Activated CD4-positive, CD25-positive, alpha-beta regulatory T cell (primary cell): ENCODE data around the gene LIPT2.
"Not testable (repeated sequence)": the region's sequence is repeated elsewhere in the genome, so short reads cannot be mapped to it uniquely, and the experiment has no call there.

Experiments
- DNase-seq, 4 experiments: peaks; one replicate each; lab custom pipeline; 2025; lab: John Stamatoyannopoulos, UW

LIPT2 gene

DNA sequence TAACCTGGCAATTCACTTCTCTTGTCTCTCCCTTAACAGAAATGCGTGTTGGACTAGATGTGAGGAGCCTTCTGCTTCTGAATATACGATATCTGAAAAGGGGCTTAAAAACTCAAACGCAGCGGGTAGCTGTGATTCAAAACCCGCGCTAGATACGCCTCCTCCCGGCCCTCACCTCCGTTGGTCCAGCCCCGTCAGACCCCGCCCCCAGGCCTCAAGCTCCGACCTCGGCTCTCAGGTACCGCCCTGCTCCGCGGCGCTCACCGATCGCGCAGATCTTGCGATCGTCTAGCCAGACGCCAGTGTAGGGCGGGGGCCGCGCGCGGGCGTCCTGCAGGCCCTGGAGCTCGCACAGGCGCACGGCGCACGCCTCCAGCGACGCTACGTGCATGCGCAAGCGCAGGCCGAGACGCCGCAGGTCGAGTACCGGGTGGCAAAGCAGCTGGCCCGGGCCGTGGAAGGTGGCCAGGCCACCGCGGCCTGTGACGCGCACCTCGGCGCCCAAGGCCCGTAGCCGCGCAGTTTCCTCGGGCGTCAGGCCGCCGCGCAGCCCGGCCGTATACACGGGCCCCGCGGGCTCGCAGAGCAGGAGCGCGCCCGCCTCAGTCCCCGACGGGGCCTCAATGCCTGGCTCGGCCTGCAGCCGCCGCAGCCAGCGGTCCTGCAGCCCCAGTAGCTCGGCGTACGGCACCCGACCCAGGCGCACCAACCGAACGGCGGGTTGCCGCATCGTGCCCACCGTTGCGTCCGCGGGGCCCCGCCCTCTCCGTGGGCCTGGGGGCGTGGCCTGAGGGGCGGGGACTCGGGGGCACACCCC, at the start of gene LIPT2:
LIPT2 (minus strand) TSS at position 751 of the 817 bp plus-strand sequence; CDS start at position 730, 21 bp downstream.
- peak; percentile 95 to 98 (median 96) for DNase-seq

GRCh38 chr11:74541466-74541865, 47.9 kb upstream of the LIPT2 start:
- DNase-seq: no peak

- DNase-seq: no peak
Measured at GRCh38 chr11:74540270-74540669, 46.7 kb upstream of the LIPT2 start.

GRCh38 chr11:74538680-74539079, 45.2 kb upstream of the LIPT2 start:
- no peak for DNase-seq

DNA sequence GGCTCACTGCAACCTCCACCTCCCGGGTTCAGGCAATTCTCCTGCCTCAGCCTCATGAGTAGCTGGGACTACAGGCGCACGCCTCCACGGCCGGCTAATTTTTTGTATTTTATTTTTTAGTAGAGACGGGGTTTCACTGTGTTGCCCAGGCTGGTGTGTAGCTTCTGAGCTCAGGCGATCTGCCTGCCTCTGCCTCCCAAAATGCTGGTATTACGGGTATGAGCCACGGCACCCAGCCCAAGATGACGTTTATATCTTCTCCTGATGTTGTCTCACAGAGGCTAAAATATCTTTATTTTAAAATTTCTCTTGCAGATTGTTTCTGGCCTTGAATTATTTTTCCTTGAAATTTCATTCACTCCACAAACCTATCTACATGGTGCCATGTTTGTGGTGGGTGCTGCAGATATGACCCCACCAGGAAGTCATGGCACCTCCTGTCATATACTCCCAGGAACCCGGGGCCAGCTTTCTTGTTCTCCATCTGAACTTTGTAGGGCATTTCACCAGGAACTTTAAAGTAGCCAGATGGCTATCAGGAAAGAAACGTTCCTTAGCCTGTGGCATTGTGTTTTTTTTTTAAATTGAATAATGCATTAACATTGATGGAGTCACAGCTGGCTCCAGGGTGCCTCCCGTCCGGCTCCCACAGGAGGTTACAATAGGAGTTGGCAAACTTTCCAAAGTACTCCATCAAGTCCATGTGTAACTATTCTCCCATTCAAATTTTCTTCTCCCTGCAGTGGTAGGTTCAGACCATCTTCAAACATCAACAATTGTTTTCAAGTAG, 42.0 kb upstream of the LIPT2 start:
- DNase-seq: no peak

DNA sequence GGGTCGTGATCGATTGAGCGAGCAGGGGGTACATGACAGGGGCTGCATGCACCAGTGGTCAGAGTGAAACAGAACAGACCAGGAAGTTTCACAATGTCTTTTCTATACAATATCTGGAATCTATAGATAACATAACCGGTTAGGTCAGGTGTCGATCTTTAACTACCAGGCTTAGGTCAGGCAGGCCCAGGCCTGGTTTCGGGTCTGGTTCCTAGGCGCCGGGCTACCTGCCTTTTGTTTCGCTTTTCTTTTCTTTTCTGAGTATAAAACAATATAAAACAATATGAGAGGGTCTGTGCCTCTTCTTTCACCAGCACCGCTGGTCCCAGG, 41.4 kb upstream of the LIPT2 start:
- DNase-seq: not testable (repeated sequence)

- no peak for DNase-seq
Measured at GRCh38 chr11:74534216-74534945, 40.9 kb upstream of the LIPT2 start.

- no peak for DNase-seq
Measured at GRCh38 chr11:74533421-74533820, 39.9 kb upstream of the LIPT2 start.

GRCh38 chr11:74532501-74533246, 39.1 kb upstream of the LIPT2 start:
- no peak for DNase-seq

GRCh38 chr11:74524978-74525377, 31.5 kb upstream of the LIPT2 start:
- DNase-seq: no peak

- DNase-seq: no peak
Measured at GRCh38 chr11:74524501-74524900, 31.0 kb upstream of the LIPT2 start.

- DNase-seq: no peak
Measured at GRCh38 chr11:74522776-74523175, 29.3 kb upstream of the LIPT2 start.

- no peak for DNase-seq
Measured at GRCh38 chr11:74521666-74522252, 28.2 kb upstream of the LIPT2 start.

DNA sequence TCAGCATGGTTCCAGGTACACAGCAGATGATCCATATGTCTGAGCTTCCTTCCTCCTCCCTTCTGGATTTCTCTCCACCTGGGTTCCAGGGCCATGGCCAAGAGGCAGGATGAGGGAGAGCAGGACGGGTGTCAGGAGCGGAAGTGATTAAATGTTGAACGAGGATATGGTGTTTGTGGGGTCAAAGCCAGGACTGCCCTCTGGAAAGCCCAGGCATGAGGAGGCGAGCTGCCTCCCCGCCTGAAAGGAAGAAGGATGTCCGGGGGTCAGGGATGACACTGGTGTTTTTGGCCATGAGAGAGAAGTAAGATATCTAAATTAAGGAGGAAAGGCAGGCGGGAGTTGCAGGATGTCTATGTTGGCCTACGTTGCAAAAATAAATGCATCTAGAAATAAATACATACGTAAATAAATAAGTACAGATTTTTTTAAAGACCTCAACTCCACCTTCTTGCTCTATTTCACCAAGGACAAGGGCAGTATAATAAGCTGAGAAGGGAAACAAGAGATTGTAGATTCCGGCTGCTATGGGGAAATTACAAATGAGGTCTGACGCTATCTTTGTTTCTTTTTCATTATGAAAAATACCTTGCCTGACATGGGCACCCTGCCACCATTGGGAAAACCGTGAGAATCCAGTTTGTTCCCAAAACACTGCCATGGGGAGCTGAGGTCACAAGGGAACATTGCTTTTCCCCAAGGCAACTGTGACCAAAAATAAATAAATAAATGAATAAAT, 27.6 kb upstream of the LIPT2 start:
- no peak for DNase-seq

DNA sequence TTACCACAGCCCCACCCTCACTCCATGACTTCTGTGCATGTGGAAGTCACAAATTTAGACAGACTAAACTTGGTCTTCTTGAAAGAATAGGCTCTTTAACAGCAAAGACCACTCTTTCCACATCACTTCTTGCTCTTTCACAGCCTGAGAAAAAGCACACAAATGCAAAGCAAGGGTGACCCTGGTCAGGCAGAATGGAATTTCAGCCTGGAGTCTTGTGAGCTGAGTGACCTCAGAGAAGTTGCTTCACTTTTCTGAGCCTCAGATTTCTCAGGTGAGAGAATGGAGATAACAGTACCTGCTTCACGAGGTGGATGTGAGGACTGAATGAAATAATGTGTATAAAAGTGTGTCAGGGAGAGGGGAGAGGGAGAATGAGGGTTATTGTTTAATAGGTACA, 26.8 kb upstream of the LIPT2 start:
- DNase-seq: no peak

DNA sequence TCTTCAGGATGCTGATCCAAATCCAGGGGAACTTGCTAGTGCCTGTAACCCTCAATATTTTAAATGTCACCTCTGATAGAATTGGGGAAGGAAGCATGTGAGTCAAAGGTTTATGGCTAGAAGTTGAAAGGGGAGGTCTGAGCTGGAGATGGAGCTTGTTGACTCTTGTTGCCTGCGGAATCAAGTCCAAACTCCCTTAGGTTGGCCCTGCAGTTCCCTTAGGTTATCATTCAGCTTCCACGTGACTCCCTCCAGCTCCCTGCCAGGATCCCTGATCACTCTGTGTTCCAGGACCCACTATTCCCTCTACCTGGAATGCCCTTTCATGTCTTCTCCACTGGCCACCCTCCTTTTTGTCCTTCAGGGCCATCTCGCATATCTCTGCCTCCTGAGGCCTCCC, 26.2 kb upstream of the LIPT2 start:
- no peak for DNase-seq

GRCh38 chr11:74517592-74517991, 24.1 kb upstream of the LIPT2 start:
- not testable (repeated sequence) for DNase-seq

GRCh38 chr11:74507582-74507981, 14.1 kb upstream of the LIPT2 start:
- no peak for DNase-seq

DNA sequence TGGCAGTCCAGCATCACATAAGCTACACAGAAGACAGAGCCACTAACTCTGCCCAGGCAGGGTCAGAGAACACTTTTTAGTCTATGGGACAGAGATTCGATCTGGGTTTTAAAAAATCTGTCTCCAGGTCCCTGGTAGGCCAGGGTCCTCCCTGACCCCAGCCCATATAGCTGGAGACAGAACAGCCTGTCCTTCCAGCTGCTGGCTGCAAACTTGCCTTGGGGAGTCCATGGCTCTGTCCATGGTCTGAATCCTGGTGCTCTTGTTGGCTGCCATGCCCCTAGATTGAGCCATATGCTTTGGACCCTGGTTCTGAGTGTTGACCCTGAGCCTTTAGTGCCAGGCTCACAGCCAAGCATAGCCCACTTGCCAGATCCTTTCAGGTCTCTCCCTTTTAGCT, 13.3 kb upstream of the LIPT2 start:
- DNase-seq: no peak

- no peak for DNase-seq
Measured at GRCh38 chr11:74505911-74506310, 12.4 kb upstream of the LIPT2 start.
